SIG-M5 treated with dmso at 0.1 percent for 504 hours (cell line): ENCODE results near the gene ZNF383.
A peak's percentile ranks its signal among the peaks of the same experiment; 100 is the strongest.
"Not testable (repeated sequence)": the region's sequence is repeated elsewhere in the genome, so short reads cannot be mapped to it uniquely, and the experiment has no call there.

ENCODE experiments used
- DNase-seq: peaks from one replicate; lab custom pipeline; 2025; ENCODE audit not compliant: unreplicated experiment; lab: John Stamatoyannopoulos, UW

Gene ZNF383

DNA sequence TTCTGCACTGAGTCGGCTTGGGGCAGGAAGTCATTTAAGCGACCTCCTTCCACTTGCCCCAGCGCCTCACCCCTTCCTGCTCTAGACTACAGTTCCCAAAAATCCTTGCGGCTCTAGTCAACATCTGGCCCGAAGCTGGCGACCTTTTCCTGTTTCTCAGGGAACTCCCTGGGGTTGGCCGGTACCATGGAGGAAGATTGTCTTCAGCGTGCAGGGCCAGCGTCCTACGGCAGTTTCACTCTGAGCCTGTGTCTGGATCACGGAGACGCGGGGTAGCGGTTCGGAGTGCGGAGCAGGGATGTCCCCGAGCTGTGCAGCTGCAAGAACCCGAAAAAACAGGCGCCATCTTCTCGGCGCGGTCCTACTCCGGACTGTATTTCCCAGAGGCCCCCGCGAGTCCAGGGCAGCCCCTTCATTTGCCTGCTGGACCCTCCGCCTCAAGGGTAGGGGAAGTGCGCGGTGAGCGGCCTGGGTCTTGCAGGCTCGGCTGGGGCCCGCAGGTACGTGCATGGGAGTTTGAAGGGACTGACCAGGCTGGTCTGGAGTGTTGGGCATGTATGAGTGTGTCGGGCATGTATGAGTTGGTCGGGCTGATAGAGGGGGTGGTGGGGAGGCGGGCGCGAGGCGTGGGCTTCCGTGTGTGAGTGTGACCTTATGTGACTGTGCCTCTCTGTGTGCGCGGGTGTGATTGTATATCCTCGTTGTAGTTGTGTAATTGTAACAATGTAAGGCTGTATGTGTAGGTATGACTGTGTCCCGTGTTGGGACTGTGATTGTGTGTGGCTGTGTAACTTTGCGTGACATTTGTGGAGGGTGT, at the start of gene ZNF383:
ZNF383 (plus strand) TSS at position 440 of the 817 bp plus-strand sequence. CDS start 12,240 bp downstream, outside the sequence.
- DNase-seq = peak; percentile 93

DNA sequence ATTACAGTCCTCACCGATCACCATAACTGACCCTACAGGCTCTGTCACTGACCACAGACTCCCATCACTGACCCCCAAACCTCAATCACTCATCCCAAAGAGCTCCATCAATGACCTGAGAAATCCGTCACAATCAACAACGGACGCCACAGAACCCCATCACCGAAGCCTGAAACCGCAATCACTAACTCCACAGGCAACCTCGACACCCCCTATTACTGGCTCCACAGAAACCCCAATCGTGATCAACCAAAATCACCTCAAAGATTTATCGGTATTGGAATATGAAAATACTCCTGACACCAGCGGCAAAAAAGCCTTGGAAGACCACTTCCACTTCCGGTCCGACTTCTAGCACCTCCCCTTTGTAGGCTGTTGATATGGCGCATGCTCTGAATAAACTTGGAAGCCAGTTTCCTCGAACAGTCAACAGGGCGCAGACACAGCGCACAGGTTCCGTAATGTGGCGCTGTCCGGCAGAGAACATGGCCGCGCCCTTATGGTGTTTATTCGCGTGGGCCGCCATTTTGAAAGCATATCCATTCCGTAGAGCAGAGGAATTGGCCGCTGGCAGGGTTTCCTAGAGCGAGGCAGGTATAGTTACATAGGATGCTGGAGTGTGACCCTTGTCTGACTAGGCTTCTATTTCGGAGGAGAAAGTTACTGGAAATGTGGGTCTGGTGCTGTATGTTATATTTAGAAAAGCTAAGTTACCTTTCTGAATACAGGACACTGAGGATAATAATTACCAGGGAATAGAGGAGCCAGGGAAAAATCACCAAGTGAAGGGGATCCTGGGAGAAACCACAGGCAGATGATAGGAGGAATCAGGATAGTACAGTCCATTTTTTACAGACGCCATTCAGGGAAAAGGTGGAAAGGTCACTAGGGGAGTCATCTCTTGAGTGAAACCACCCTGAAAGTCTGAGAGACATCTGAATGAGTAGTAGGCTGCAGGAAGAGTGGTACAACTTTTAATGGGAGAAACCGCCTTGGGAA, 45.3 kb upstream of the ZNF383 start, which contains the start of gene ZNF585A:
ZNF585A (minus strand) TSS at position 328 of the 999 bp plus-strand sequence. CDS start 2,785 bp downstream, outside the sequence.
- peak; percentile 93 for DNase-seq

- DNase-seq = not testable (repeated sequence)
Measured at GRCh38 chr19:37186071-37186470, 31.9 kb upstream of the ZNF383 start.

DNA sequence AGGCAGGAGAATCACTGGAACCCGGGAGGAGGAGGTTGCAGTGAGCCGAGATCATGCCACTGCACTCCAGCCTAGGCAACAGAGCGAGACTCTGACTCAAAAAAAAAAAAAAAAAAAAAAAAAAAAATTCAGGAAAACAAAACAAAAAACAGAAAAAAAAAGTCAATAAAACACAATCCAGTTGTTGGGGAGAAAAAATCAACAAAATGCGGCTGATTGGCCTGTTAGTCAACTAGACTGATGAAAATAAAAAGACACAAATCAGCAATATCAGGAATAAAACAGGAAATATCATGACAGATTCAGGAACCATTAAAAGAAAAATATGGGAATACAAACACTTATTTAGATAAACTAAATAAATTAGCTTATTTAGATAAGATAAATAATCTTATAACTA, 22.8 kb upstream of the ZNF383 start:
- not testable (repeated sequence) for DNase-seq

GRCh38 chr19:37197115-37197514, 20.9 kb upstream of the ZNF383 start:
- DNase-seq = not testable (repeated sequence)

DNA sequence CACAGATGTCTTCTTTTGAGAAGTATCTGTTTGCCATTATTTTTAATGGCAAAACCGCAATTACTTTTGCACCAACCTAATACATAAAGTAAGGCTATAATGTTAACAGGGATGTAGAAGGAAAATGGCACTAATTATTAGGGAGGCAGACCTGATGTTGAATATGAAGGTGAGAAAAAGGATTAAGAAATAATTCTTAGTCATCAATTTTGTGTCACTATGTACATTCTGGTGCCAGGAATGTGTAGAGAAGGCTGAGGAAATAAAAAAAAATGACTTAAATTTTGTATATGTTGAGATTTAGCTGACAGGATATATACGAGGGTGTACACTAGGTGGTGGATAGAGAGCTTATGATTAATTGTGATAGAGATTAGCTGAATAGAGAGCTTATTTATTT, 20.2 kb upstream of the ZNF383 start:
- no peak for DNase-seq

DNA sequence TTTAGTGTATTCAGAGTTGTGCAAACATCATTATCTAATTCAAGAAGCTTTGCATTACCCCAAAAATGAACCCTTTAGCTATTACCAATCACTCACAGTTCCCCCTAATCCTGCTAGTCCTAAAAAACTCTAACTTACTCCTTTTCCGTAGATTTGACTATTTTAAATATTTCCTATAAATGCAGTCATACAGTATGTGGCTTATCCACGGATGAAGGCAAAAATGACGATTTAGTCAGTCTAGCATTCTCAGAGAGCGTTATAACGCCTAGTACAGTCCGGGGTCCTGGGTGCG, 587 bp upstream of the ZNF383 start:
- DNase-seq = no peak

- DNase-seq = no peak
Measured at GRCh38 chr19:37218592-37218935, 550 bp downstream of the ZNF383 start.

GRCh38 chr19:37220383-37220782, 2.4 kb downstream of the ZNF383 start:
- DNase-seq = no peak

GRCh38 chr19:37221136-37221535, 3.1 kb downstream of the ZNF383 start:
- DNase-seq = no peak

GRCh38 chr19:37226248-37226647, 8.2 kb downstream of the ZNF383 start:
- no peak for DNase-seq

- no peak for DNase-seq
Measured at GRCh38 chr19:37227996-37228395, 10.0 kb downstream of the ZNF383 start.

DNA sequence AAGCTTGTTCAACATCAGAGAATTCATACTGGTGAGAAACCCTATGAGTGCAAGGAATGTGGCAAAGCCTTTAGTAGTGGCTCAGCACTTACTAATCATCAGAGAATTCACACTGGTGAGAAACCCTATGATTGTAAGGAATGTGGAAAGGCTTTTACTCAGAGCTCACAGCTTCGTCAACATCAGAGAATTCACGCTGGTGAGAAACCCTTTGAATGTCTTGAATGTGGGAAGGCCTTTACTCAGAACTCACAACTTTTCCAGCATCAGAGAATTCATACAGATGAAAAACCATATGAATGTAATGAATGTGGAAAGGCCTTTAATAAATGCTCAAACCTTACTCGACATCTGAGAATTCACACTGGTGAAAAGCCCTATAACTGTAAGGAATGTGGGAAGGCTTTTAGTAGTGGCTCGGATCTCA, 25.2 kb downstream of the ZNF383 start:
- no peak for DNase-seq

DNA sequence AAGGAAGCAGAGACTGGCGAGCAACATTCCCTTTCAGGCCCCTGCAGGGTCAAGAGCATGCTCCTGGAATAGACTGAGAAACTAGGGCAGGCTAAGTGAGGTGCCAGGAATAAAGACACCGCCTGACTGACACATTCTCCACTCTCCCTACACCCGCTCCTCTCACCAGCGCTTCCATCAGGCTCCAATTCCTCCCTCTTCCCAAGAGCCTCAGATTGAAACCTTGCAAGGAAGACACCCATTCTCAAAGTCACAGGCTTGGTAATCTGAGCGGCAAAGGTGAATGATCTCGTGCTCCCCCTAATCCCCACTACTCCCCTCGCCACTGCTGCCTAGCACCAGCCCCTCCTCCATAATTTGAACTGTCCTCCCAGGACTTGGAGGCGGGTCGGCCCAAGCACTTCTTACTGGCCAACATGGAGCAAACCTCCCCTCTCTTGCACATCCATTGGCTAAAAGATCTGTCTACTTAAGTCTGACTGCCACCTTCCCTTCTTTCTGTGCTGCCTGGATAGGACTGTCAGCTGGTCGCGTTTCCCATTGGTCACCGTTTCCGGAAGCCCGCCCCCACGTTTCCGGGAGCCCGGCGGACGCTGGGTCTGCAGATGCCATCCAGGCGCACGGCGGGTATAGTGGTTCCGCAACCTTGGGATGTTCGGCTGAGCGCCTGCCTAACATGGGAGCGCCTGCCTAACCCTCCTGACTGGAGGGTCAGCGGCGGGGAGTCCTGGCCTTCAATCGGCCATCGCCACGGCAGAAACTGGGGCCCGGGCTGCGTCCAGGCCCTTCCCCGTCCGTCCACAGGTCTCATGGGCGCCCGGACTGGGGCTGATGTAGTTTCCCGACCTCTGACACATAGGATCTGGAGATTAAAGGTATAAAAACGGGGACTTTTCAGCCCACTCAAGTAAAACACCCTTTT, 33.6 kb downstream of the ZNF383 start:
- DNase-seq = no peak

- DNase-seq = not testable (repeated sequence)
Measured at GRCh38 chr19:37263028-37263427, 45.0 kb downstream of the ZNF383 start.

- DNase-seq = not testable (repeated sequence)
Measured at GRCh38 chr19:37267005-37267404, 49.0 kb downstream of the ZNF383 start.

DNA sequence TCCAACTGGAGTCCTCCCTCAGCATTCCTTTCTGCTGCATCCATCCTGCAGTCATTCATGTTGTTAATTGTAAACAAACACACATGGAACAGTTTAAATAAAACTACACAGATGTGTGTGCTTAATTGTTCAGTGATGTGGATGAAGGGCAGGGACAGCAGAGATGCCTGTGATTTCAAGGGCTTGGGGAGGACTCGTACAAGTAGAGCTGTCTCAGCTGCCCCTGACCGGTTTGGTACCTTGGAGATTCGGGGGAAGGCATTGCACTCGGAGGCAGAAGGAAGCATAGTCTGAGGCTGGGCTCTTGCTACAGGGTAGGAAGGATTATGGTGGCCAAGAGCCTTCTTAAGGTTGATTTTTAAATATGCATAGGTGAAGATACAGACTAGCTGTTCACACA, 49.7 kb downstream of the ZNF383 start:
- DNase-seq = not testable (repeated sequence)

DNA sequence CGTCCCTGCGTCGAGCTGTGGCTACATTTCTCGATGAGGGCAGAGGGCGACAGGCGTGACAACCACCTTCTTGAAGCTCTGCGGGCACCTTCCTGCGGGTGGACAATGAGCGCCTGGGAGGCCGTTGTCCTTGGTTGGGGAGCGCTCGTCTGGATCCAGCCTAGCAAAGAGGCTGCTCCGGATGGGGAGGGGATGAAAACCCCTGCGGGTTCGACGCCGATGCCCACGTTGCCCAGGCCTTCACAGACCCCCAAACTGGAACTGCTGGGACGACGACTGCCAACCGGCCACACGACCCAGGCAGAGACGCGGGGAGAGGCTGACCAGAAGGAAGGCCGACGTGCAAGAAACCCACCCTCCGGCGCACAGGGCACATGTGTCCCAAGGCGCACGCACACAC, 62.6 kb downstream of the ZNF383 start:
- not testable (repeated sequence) for DNase-seq

GRCh38 chr19:37284020-37284419, 66.0 kb downstream of the ZNF383 start:
- DNase-seq = not testable (repeated sequence)

DNA sequence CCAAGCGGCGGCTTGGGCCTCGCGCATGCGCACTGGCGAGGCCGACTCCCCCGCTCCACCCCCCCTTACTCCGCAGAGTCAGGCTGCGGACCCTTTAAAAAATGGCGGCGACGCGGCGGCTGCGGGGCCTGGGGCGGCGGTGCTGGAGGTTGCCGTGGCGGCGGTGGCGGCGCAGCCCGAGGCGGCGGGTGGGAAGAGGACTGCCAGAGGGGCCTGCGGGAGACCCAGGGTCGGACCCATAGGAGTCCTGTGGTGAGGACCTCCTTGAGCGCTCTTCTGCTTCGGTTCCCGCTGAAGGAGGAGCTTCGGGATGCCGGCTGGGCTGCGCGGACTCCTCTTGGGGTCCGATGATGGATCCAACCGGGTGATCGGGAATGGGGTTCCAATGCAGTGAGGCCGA, 71.2 kb downstream of the ZNF383 start:
- DNase-seq = not testable (repeated sequence)
